Renal pelvis (tissue), 4 donors: ENCODE results near the gene AACS. TPM values are rescaled to one million over a fixed set of nuclear protein-coding genes. Genes with fewer than 3 reads are reported as not detected.
A peak's percentile ranks its signal among the peaks of the same experiment; 100 is the strongest.
"Not testable (repeated sequence)": the region's sequence is repeated elsewhere in the genome, so short reads cannot be mapped to it uniquely, and the experiment has no call there.

Source experiments
- DNase-seq: peaks from one replicate; pipeline ENCODE4 v3.0.0-alpha.2; 2013
- polyA plus RNA-seq, 3 donors: library from polyadenylated mRNA; unstranded; fragments of 120-200 nt; gene quantifications; one replicate each; pipeline ENCODE4 v1.2.1, GENCODE V29; 2013; ENCODE audit not compliant: insufficient read length in 3 of 3

Gene AACS
- polyA plus RNA-seq, 3 donors, result 25.4 to 29.1 (median 28.4) TPM

GRCh38 chr12:125088199-125088598, 23.0 kb downstream of the AACS start:
- DNase-seq, result not testable (repeated sequence)

GRCh38 chr12:125089083-125089482, 23.8 kb downstream of the AACS start:
- DNase-seq, result no peak

- no peak for DNase-seq
Measured at GRCh38 chr12:125089626-125090025, 24.4 kb downstream of the AACS start.

GRCh38 chr12:125090437-125090836, 25.2 kb downstream of the AACS start:
- DNase-seq, result no peak

- DNase-seq, result no peak
Measured at GRCh38 chr12:125091401-125091800, 26.2 kb downstream of the AACS start.

GRCh38 chr12:125092108-125092871, 27.1 kb downstream of the AACS start:
- no peak for DNase-seq

- no peak for DNase-seq
Measured at GRCh38 chr12:125092872-125093680, 27.8 kb downstream of the AACS start.

- DNase-seq, result no peak
Measured at GRCh38 chr12:125093681-125094330, 28.6 kb downstream of the AACS start.

GRCh38 chr12:125096894-125097293, 31.7 kb downstream of the AACS start:
- DNase-seq, result no peak

GRCh38 chr12:125097427-125097826, 32.2 kb downstream of the AACS start:
- no peak for DNase-seq

- no peak for DNase-seq
Measured at GRCh38 chr12:125098676-125099408, 33.6 kb downstream of the AACS start.

GRCh38 chr12:125099409-125099782, 34.2 kb downstream of the AACS start:
- DNase-seq, result no peak

GRCh38 chr12:125100551-125101434, 35.6 kb downstream of the AACS start:
- no peak for DNase-seq

GRCh38 chr12:125104982-125105381, 39.7 kb downstream of the AACS start:
- DNase-seq, result no peak

GRCh38 chr12:125105600-125105999, 40.4 kb downstream of the AACS start:
- DNase-seq, result no peak

GRCh38 chr12:125110641-125111360, 45.6 kb downstream of the AACS start:
- DNase-seq, result no peak

GRCh38 chr12:125111403-125111802, 46.2 kb downstream of the AACS start:
- DNase-seq, result no peak

GRCh38 chr12:125112614-125113013, 47.4 kb downstream of the AACS start:
- not testable (repeated sequence) for DNase-seq

- no peak for DNase-seq
Measured at GRCh38 chr12:125113263-125113662, 48.0 kb downstream of the AACS start.

- DNase-seq, result peak; percentile 58
Measured at GRCh38 chr12:125113789-125114188, 48.6 kb downstream of the AACS start.
